Thyroid gland (tissue), 4 donors: ENCODE results near the gene CNTN3. TPM values are rescaled to one million over a fixed set of nuclear protein-coding genes. Genes with fewer than 3 reads are reported as not detected.
A peak's percentile ranks its signal among the peaks of the same experiment; 100 is the strongest.

Source experiments
- DNase-seq, 2 donors: peaks; one replicate each; pipeline ENCODE4 v3.0.0-alpha.2; 2019
- H3K27ac ChIP-seq, 3 donors: fragments of 200-600 bp; sonication (generic); 1 replicate in 2 of 3; 2 replicates in 1 of 3; pipeline ENCODE4 v1.5.1; 2016 to 2019; ENCODE audit warnings: mild to moderate bottlenecking in 1 of 3, moderate library complexity in 1 of 3
- H3K27me3 ChIP-seq: fragments of 200-600 bp; sonication (generic); one replicate; pipeline ENCODE4 v1.5.1; 2019
- H3K36me3 ChIP-seq, 2 donors: fragments of 200-600 bp; sonication (generic); one replicate each; pipeline ENCODE4 v1.5.1; 2016 to 2019
- H3K4me1 ChIP-seq, 2 donors: fragments of 200-600 bp; sonication (generic); one replicate each; pipeline ENCODE4 v1.5.1; 2017 to 2019
- H3K4me3 ChIP-seq, 3 donors: fragments of 200-600 bp; sonication (generic); replicated peaks in 1 of 3; 1 replicate in 2 of 3; 2 replicates in 1 of 3; pipeline ENCODE4 v1.5.1; 2016; ENCODE audit warnings: mild to moderate bottlenecking in 1 of 3
- H3K9me3 ChIP-seq: fragments of 200-600 bp; sonication (generic); one replicate; pipeline ENCODE4 v1.5.1; 2017
- POLR2A ChIP-seq, 2 donors: fragments of 450-650 bp; IDR thresholded peaks; one replicate each; pipeline ENCODE4 v1.6.1; 2017; ENCODE audit warnings: antibody characterized with exemption in 2 of 2, mild to moderate bottlenecking in 2 of 2, moderate library complexity in 1 of 2
- WGBS, 2 donors: methylation state at CpG; one replicate each; pipeline ENCODE4 v1.1.5; 2017; 5-methylcytosine and 5-hydroxymethylcytosine counted together
- intact Hi-C: fragments of 100-400 bp; cut with DNase I; formaldehyde crosslinking; loops from one replicate; pipeline ENCODE4 v1.15.1; 2023
- total RNA-seq, 4 donors: library from RNA; depleted of rRNA; stranded (reverse); fragments of >200 nt; gene quantifications; one replicate each; pipeline ENCODE4 v1.2.3, GENCODE V29; 2016
- TF ChIP-seq, protein P1 (sequence below), 6 experiments: fragments of 200-600 bp in 3 of 6; fragments of 450-650 bp in 3 of 6; sonication (generic) in 3 of 6; IDR thresholded peaks; one replicate each; pipeline ENCODE4 v1.5.1; 2016 to 2019; ENCODE audit warnings: antibody characterized with exemption in 6 of 6, mild to moderate bottlenecking in 2 of 6, inconsistent platforms in 1 of 6, moderate library complexity in 1 of 6

Gene CNTN3
- total RNA-seq, result 1 to 10 TPM; 1.5 to 5.5 (median 4.7) TPM

DNA sequence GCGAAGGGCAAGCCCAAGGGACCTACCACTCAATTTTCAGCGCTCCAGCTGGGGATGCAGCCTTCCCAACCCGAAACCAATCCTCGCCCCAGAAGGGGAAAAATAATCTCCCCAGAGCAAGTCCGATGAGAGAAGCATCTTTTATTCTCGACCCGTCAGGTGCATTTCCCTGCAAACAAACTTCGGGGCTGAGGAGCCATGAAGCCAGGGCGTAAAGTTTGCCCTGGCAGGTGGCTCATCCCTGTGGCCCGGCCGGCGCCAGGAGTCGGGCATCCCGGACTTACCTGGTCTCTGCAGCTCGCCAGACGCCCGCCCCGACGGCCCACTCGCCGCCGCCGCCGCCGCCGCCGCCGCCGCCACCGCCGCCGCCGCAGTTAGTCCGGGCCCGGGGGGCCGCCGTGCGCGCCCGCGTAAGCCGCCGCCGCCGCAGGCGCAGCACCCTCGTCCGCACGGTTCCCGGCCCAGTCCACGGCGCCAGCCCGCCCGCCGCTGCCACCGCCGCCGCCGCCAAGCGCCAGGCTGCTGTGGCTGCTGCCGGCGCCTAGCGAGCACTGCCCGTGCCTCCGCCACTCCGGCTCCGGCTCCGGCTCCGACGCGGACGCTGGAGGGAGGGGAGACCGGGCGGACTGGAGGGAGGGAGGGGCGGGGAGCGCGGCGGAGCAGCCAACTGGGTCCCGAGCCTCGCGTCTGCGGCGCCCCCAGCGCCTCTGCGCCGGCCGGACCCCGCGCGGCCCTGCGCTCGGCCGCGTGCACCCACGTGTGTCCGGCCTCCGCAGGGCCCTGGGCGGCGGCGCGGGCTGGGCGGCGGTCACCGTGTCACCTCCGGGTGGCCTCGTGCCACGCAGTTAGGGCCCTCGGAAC is at the start of gene CNTN3:
Gene CNTN3 (minus strand): TSS at position 553 of the 861 bp plus-strand sequence. CDS start 93,547 bp downstream, outside the sequence.
- Histone ChIP-seq H3K4me1 (no peaks in the 10 kb centered on the region), H3K36me3 (no peaks in the 10 kb centered on the region), H3K9me3 (no peaks in the 10 kb centered on the region), H3K27me3 (no peaks in the 10 kb centered on the region), H3K4me3 (peak within 1 kb of the TSS in 2 of 3 donors; percentile 17 to 24), H3K27ac (no peak within 1 kb of the TSS)
- peak; percentile 65 to 70 for DNase-seq
- intact Hi-C loops, result no loop called here
- WGBS, 2 donors, result 1 to 7% methylated on average over 7 to 48 of the region's 108 CpGs
- TF ChIP-seq, protein P1, sequence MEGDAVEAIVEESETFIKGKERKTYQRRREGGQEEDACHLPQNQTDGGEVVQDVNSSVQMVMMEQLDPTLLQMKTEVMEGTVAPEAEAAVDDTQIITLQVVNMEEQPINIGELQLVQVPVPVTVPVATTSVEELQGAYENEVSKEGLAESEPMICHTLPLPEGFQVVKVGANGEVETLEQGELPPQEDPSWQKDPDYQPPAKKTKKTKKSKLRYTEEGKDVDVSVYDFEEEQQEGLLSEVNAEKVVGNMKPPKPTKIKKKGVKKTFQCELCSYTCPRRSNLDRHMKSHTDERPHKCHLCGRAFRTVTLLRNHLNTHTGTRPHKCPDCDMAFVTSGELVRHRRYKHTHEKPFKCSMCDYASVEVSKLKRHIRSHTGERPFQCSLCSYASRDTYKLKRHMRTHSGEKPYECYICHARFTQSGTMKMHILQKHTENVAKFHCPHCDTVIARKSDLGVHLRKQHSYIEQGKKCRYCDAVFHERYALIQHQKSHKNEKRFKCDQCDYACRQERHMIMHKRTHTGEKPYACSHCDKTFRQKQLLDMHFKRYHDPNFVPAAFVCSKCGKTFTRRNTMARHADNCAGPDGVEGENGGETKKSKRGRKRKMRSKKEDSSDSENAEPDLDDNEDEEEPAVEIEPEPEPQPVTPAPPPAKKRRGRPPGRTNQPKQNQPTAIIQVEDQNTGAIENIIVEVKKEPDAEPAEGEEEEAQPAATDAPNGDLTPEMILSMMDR (IDR thresholded peaks at IDR 0.05), result peak in 1 of 6 experiments; percentile 2
- peak in 1 of 2 donors; percentile 39 for TF ChIP-seq POLR2A (IDR thresholded peaks at IDR 0.05)

DNA sequence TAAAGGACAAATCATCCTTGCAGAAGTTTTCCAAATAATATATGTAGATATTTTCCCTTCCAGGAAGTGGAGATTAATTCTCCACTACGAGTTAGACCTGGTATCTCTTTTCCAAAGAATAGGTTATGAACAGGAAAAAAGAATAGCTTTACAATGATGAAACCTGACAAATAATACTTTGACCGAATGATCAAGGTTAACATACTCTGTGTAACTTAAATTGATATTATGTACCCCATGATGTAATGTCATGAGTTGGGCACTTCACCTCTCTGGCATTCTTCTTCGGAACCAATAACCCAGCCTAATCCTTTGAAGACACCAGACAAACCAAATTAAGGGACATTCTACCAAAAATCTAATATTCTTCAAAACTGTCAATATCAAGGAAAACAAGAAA is 48.7 kb upstream of the CNTN3 start:
- H3K9me3 ChIP-seq, result no peaks in the 10 kb centered on the region
- intact Hi-C loops, result no loop called here
- WGBS, 2 donors, result 82 to 90% methylated on average over 3 of the region's 3 CpGs
- TF ChIP-seq, protein P1 (IDR thresholded peaks at IDR 0.05), result no peak
- no peak for TF ChIP-seq POLR2A (IDR thresholded peaks at IDR 0.05)
- H3K36me3 ChIP-seq, result no peaks in the 10 kb centered on the region
- DNase-seq, result no peak
- no peaks in the 10 kb centered on the region for H3K27me3 ChIP-seq
- H3K4me3 ChIP-seq, result no peak overlapping the region
- no peaks in the 10 kb centered on the region for H3K4me1 ChIP-seq
- H3K27ac ChIP-seq, result no peak overlapping the region

DNA sequence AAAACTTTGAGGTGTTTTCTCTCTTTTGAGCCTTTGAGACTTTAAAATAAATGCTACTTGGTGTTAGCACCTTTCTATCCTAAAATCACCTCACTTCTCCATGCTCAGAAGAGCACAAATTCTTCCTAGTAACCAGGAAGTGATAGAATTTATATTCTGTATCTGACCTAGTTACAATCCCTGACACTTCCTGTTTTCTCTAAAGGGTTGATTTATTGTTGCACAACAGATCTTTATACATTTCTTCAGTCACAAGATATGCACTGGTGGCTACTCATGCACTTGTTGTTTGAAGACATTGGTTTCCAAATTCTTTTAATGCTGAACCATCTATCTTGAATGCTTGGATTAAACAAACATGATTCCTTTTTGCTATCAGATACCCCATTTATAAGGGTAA is 47.2 kb upstream of the CNTN3 start:
- H3K4me1 ChIP-seq, result no peaks in the 10 kb centered on the region
- DNase-seq, result no peak
- H3K27me3 ChIP-seq, result no peaks in the 10 kb centered on the region
- no peak overlapping the region for H3K27ac ChIP-seq
- TF ChIP-seq, protein P1 (IDR thresholded peaks at IDR 0.05), result no peak
- intact Hi-C loops, result no loop called here
- no peaks in the 10 kb centered on the region for H3K36me3 ChIP-seq
- no peaks in the 10 kb centered on the region for H3K9me3 ChIP-seq
- H3K4me3 ChIP-seq, result no peak overlapping the region

DNA sequence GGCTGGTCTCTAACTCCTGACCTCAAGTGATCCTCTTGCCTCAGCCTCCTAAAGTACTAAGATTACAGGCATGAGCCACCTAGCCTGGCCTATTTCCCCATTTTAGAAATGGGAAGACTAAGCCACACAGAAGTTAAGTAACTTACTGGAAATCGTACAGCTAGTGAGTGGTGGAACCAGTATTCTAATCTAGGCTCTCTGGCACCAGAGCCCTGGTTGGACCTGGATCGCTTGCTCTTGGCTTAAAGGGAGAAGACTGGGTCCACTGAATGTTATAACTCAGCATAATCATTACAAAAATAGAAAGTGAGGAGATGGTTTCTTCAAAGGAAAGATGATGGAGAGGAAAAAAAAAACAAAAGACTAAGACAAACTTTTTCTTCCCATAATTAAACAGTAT is 37.4 kb upstream of the CNTN3 start:
- Histone ChIP-seq H3K27ac (no peak overlapping the region), H3K9me3 (no peaks in the 10 kb centered on the region), H3K36me3 (no peaks in the 10 kb centered on the region), H3K4me1 (no peaks in the 10 kb centered on the region), H3K27me3 (no peaks in the 10 kb centered on the region), H3K4me3 (no peak overlapping the region)
- TF ChIP-seq POLR2A (IDR thresholded peaks at IDR 0.05), result no peak
- TF ChIP-seq, protein P1 (IDR thresholded peaks at IDR 0.05), result no peak
- no peak for DNase-seq
- intact Hi-C loops, result no loop called here
- WGBS, 2 donors, result 77 to 91% methylated on average over 2 of the region's 2 CpGs

DNA sequence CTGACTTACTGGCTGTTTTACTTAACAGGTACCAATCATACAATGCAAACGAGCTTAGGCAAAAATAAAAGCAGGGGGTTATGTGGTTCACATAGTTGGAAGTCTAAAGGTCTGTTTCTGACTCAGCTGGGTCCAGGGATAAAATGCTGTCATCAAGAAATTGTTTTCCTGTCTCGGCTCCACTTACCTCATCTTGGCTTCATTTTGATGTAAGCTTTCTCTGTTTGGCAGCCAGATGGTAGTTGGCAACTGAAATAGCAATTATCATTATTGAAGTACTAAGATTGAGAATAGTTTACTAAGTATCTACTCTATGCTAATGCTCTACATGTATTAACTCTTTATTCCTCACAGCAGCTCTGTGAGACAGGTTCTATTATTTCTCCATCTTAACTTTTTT is 36.8 kb upstream of the CNTN3 start:
- H3K36me3 ChIP-seq, result no peaks in the 10 kb centered on the region
- no peak overlapping the region for H3K4me3 ChIP-seq
- intact Hi-C loops, result no loop called here

More for the DNA sequence above, 36.8 kb upstream of the CNTN3 start:
- Histone ChIP-seq H3K4me1 (no peaks in the 10 kb centered on the region), H3K9me3 (no peaks in the 10 kb centered on the region), H3K27ac (no peak overlapping the region), H3K27me3 (no peaks in the 10 kb centered on the region)
- WGBS, 2 donors, result 67 to 74% methylated on average over 2 of the region's 2 CpGs
- no peak for DNase-seq
- TF ChIP-seq POLR2A (IDR thresholded peaks at IDR 0.05), result no peak
- TF ChIP-seq, protein P1 (IDR thresholded peaks at IDR 0.05), result no peak
